Panc1 (cell line): Measurements from ENCODE around the gene TAF5. TPM values are rescaled to one million over a fixed set of nuclear protein-coding genes. Genes with fewer than 3 reads are reported as not detected.
"Not testable (repeated sequence)": the region's sequence is repeated elsewhere in the genome, so short reads cannot be mapped to it uniquely, and the experiment has no call there.

Experiments used
- ATAC-seq: fragments of 200-7000 bp; cut with Tn5 transposase; 2 replicates; pipeline ENCODE4 v1.9.1; 2020; ENCODE audit warnings: mild to moderate bottlenecking, moderate library complexity
- BruUV-seq: library from RNA; stranded (reverse); fragments of 400-500 nt; replicated peaks from 2 replicates; lab custom pipeline; 2021; lab: Mats Ljungman, UMichigan
- CTCF ChIA-PET: fragments of 300-600 bp; sonication (Branson Sonifier 250); formaldehyde crosslinking; loops from one replicate; lab custom pipeline; 2022; ENCODE audit warnings: antibody characterized with exemption; lab: Charles Lee
- POLR2A ChIA-PET: fragments of 300-600 bp; sonication (Branson Sonifier 250); formaldehyde crosslinking; loops from one replicate; lab custom pipeline; 2022; ENCODE audit warnings: antibody characterized with exemption; lab: Charles Lee
- DNase-seq: peaks from one replicate; pipeline ENCODE4 v3.0.0-alpha.2; 2010; ENCODE audit warnings: low read depth, low spot score
- H3K27ac ChIP-seq: 2 replicates; pipeline ENCODE4 v1.5.1; 2011; ENCODE audit warnings: mild to moderate bottlenecking, low read length, inconsistent platforms
- H3K27me3 ChIP-seq: fragments of 200-500 bp; sonication (Bioruptor generic); 2 replicates; pipeline ENCODE4 v1.6.0; 2014; ENCODE audit warnings: low read length, inconsistent platforms; ENCODE audit not compliant: control insufficient read depth, insufficient read depth
- H3K36me3 ChIP-seq: fragments of 200-500 bp; sonication (Bioruptor generic); 2 replicates; pipeline ENCODE4 v1.5.1; 2014; ENCODE audit warnings: inconsistent platforms, mild to moderate bottlenecking, low read length, moderate library complexity; ENCODE audit not compliant: control insufficient read depth, insufficient read depth
- H3K4me1 ChIP-seq: 2 replicates; pipeline ENCODE4 v1.5.1; 2011; ENCODE audit warnings: inconsistent platforms, mild to moderate bottlenecking, low read length, moderate library complexity; ENCODE audit not compliant: control insufficient read depth, insufficient read depth
- H3K4me3 ChIP-seq, 2 experiments: 2 replicates each; pipeline ENCODE4 v1.5.1; 2011 to 2012; ENCODE audit warnings: low read depth in 2 of 2, low read length in 2 of 2, mild to moderate bottlenecking in 2 of 2, inconsistent platforms in 1 of 2, moderate library complexity in 1 of 2
- H3K9me3 ChIP-seq: fragments of 200-500 bp; sonication (Bioruptor generic); 2 replicates; pipeline ENCODE4 v1.5.1; 2014; ENCODE audit warnings: low read depth, mild to moderate bottlenecking, inconsistent platforms, low read length, moderate library complexity; ENCODE audit not compliant: control insufficient read depth, insufficient read depth
- CTCF ChIP-seq: fragments of 450-650 bp; IDR thresholded peaks from 2 replicates; pipeline ENCODE4 v1.5.1; 2017; ENCODE audit warnings: mild to moderate bottlenecking
- POLR2AphosphoS5 ChIP-seq: IDR thresholded peaks from 2 replicates; pipeline ENCODE4 v1.6.1; 2012; ENCODE audit warnings: mild to moderate bottlenecking, low read depth, low read length, moderate library complexity
- REST ChIP-seq, 2 experiments: IDR thresholded peaks; 2 replicates each; pipeline ENCODE4 v1.6.1; 2011 to 2012; ENCODE audit warnings: low read depth in 2 of 2, control low read depth in 1 of 2, low read length in 1 of 2, mild to moderate bottlenecking in 1 of 2, moderate library complexity in 1 of 2; ENCODE audit not compliant: insufficient read depth in 1 of 2
- SIN3A ChIP-seq: IDR thresholded peaks from 2 replicates; pipeline ENCODE4 v1.6.1; 2012; ENCODE audit warnings: low read depth, mild to moderate bottlenecking, low read length, moderate library complexity, borderline replicate concordance; ENCODE audit not compliant: insufficient read depth
- TCF7L2 ChIP-seq: IDR thresholded peaks from 2 replicates; pipeline ENCODE4 v1.6.1; 2011; ENCODE audit warnings: mild to moderate bottlenecking, low read depth, low read length, inconsistent platforms
- in situ Hi-C: cut with HindIII; loops from 2 replicates; pipeline ENCODE4 v1.10.0; 2016; ENCODE audit warnings: low sequenced_read_pairs, low pct_unique_long_range_greater_than_20kb
- intact Hi-C: fragments of 100-400 bp; cut with micrococcal nuclease; formaldehyde crosslinking; loops from one replicate; pipeline ENCODE4 v1.10.0; 2022; ENCODE audit not compliant: unreplicated experiment
- total RNA-seq: library from RNA; stranded (reverse); gene quantifications from one replicate; pipeline ENCODE4 v1.2.1, GENCODE V29; 2021; ENCODE audit not compliant: unreplicated experiment

The TAF5 gene
- total RNA-seq, 1 experiment from 2014 or later = 6.0 TPM

GRCh38 chr10:103355906-103356599, 11.7 kb upstream of the TAF5 start:
- DNase-seq = no peak
- Histone ChIP-seq H3K9me3 (no peaks in the 10 kb centered on the region), H3K4me3 (no peak overlapping the region), H3K27me3 (no peaks in the 10 kb centered on the region), H3K36me3 (no peaks in the 10 kb centered on the region), H3K4me1 (peaks cover 4% of the 10 kb centered on the region; the same call in 1 of the 2 replicates), H3K27ac (no peak overlapping the region)
- ChIA-PET CTCF (interaction anchor here (0.7 kb wide), 1 partner anchor 438 kb away, joined by 3 read pairs; the partner anchor contains the start of gene CNNM2), POLR2A (no interaction called here)
- BruUV-seq = no TSS peak
- intact Hi-C loops (no loop called here), in situ Hi-C loops (no loop called here)
- ATAC-seq = no peak
- TF ChIP-seq REST (IDR thresholded peaks at IDR 0.05; ENCODE audit: insufficient read depth in 1 of 2, low read depth in 2 of 2, low read length in 1 of 2) (no peak), CTCF (no peak), SIN3A (no peak), TCF7L2 (no peak), POLR2AphosphoS5 (no peak)

- H3K27ac ChIP-seq, CTCF ChIA-PET, H3K9me3 ChIP-seq, DNase-seq, H3K4me1 ChIP-seq, BruUV-seq, ATAC-seq, intact Hi-C loops, H3K36me3 ChIP-seq, in situ Hi-C loops, H3K4me3 ChIP-seq, H3K27me3 ChIP-seq, POLR2A ChIA-PET: not testable (repeated sequence)
Measured at GRCh38 chr10:103359493-103359892, 8.3 kb upstream of the TAF5 start.

GRCh38 chr10:103360791-103361190, 7.0 kb upstream of the TAF5 start:
- H3K27ac ChIP-seq, H3K9me3 ChIP-seq, H3K4me1 ChIP-seq, in situ Hi-C loops, H3K27me3 ChIP-seq, intact Hi-C loops, CTCF ChIA-PET, BruUV-seq, H3K36me3 ChIP-seq, H3K4me3 ChIP-seq: not testable (repeated sequence)
- peak; percentile 57; the same call in 1 of the 2 replicates for ATAC-seq
- DNase-seq = peak; percentile 38
- POLR2A ChIA-PET = interaction anchor here (0.8 kb wide), 1 partner anchor 103 kb away, joined by 4 read pairs; no protein-coding TSS in a partner anchor
